HEK293T (cell line): Measurements from ENCODE around the gene MPRIP.

Source experiments
- CTCF ChIA-PET: fragments of 350-600 bp; formaldehyde crosslinking; extraction: SDS; loops from one replicate; lab custom pipeline; 2021; ENCODE audit warnings: antibody characterized with exemption, inconsistent platforms; lab: Yijun Ruan, JAX
- POLR2A ChIA-PET: fragments of 350-600 bp; formaldehyde crosslinking; extraction: SDS; loops from one replicate; lab custom pipeline; 2020; ENCODE audit warnings: antibody characterized with exemption, inconsistent platforms; lab: Yijun Ruan, JAX
- DNase-seq: peaks from one replicate; pipeline ENCODE4 v3.0.0; 2012; ENCODE audit warnings: mixed read lengths; ENCODE audit errors: extremely low spot score
- ARNT ChIP-seq: fragments of 450-650 bp; IDR thresholded peaks from 2 replicates; pipeline ENCODE4 v1.6.1; 2017; ENCODE audit warnings: mild to moderate bottlenecking
- BHLHE40 ChIP-seq: fragments of 450-650 bp; IDR thresholded peaks from 2 replicates; pipeline ENCODE4 v1.6.1; 2016; ENCODE audit warnings: mild to moderate bottlenecking, moderate library complexity, borderline replicate concordance
- CTBP1 ChIP-seq: fragments of 450-650 bp; IDR thresholded peaks from 2 replicates; pipeline ENCODE4 v1.6.1; 2016; ENCODE audit warnings: borderline replicate concordance
- ELF4 ChIP-seq: fragments of 450-650 bp; IDR thresholded peaks from 2 replicates; pipeline ENCODE4 v1.6.1; 2017; ENCODE audit warnings: antibody characterized with exemption
- FOXA1 ChIP-seq: fragments of 450-650 bp; IDR thresholded peaks from 2 replicates; pipeline ENCODE4 v1.6.1; 2016; ENCODE audit warnings: mild to moderate bottlenecking
- FOXK2 ChIP-seq: fragments of 450-650 bp; IDR thresholded peaks from 2 replicates; pipeline ENCODE4 v1.6.1; 2016; ENCODE audit warnings: mild to moderate bottlenecking
- FOXM1 ChIP-seq: fragments of 450-650 bp; IDR thresholded peaks from 2 replicates; pipeline ENCODE4 v1.6.1; 2017; ENCODE audit warnings: mild to moderate bottlenecking, borderline replicate concordance
- HDGF ChIP-seq: fragments of 450-650 bp; IDR thresholded peaks from 2 replicates; pipeline ENCODE4 v1.6.1; 2017; ENCODE audit warnings: antibody characterized with exemption, borderline replicate concordance
- L3MBTL2 ChIP-seq: fragments of 450-650 bp; conservative IDR thresholded peaks from 2 replicates; pipeline ENCODE4 v1.6.1; 2016; ENCODE audit warnings: mild to moderate bottlenecking
- LEF1 ChIP-seq: fragments of 450-650 bp; IDR thresholded peaks from 2 replicates; pipeline ENCODE4 v1.6.1; 2017; ENCODE audit warnings: mild to moderate bottlenecking, borderline replicate concordance
- NFRKB ChIP-seq: fragments of 450-650 bp; IDR thresholded peaks from 2 replicates; pipeline ENCODE4 v1.6.1; 2016; ENCODE audit warnings: mild to moderate bottlenecking, moderate library complexity
- PKNOX1 ChIP-seq: fragments of 450-650 bp; IDR thresholded peaks from 2 replicates; pipeline ENCODE4 v1.6.1; 2016
- SP1 ChIP-seq: fragments of 450-650 bp; IDR thresholded peaks from 2 replicates; pipeline ENCODE4 v1.6.1; 2017
- SUZ12 ChIP-seq: fragments of 450-650 bp; IDR thresholded peaks from 2 replicates; pipeline ENCODE4 v1.6.1; 2016; ENCODE audit warnings: mild to moderate bottlenecking
- TARDBP ChIP-seq: fragments of 450-650 bp; IDR thresholded peaks from 2 replicates; pipeline ENCODE4 v1.6.1; 2016
- ZNF384 ChIP-seq: fragments of 450-650 bp; IDR thresholded peaks from 2 replicates; pipeline ENCODE4 v1.6.1; 2016

Gene MPRIP

GRCh38 chr17:17034026-17034425 lies 8.2 kb upstream of the MPRIP start:
- no peak for DNase-seq
- TF ChIP-seq ZNF384, result no peak
- POLR2A ChIA-PET, result no interaction called here
- CTCF ChIA-PET, result no interaction called here

- POLR2A ChIA-PET, result no interaction called here
- TF ChIP-seq ELF4 (no peak), FOXM1 (no peak), LEF1 (no peak), SUZ12 (no peak), CTBP1 (no peak)
- CTCF ChIA-PET, result interaction anchor here (0.6 kb wide), 1 partner anchor 9 kb away, joined by 3 read pairs; no protein-coding TSS in a partner anchor
These were observed 7.7 kb upstream of the MPRIP start for GRCh38 chr17:17034496-17035075.

GRCh38 chr17:17035490-17035889 lies 6.8 kb upstream of the MPRIP start:
- ChIA-PET POLR2A (no interaction called here), CTCF (interaction anchor here (0.5 kb wide), 1 partner anchor 7 kb away, joined by 4 read pairs; no protein-coding TSS in a partner anchor)
- no peak for DNase-seq
- TF ChIP-seq NFRKB, result no peak
- no peak for TF ChIP-seq FOXM1
- no peak for TF ChIP-seq ARNT
- no peak for TF ChIP-seq HDGF

More at GRCh38 chr17:17034496-17035075, 7.7 kb upstream of the MPRIP start:
- no peak for DNase-seq

GRCh38 chr17:17035920-17036523 lies 6.2 kb upstream of the MPRIP start:
- DNase-seq, result no peak
- ChIA-PET POLR2A (interaction anchor here (0.8 kb wide), 1 partner anchor 9 kb away, joined by 3 read pairs; no protein-coding TSS in a partner anchor), CTCF (interaction anchor here (0.5 kb wide), 1 partner anchor 8 kb away, joined by 4 read pairs; no protein-coding TSS in a partner anchor)
- no peak for TF ChIP-seq TARDBP
- TF ChIP-seq BHLHE40, result no peak
- no peak for TF ChIP-seq FOXM1
- TF ChIP-seq FOXK2, result no peak
- TF ChIP-seq FOXA1, result no peak
- TF ChIP-seq NFRKB, result no peak
- no peak for TF ChIP-seq L3MBTL2
- TF ChIP-seq LEF1, result no peak
- no peak for TF ChIP-seq SUZ12
- TF ChIP-seq PKNOX1, result no peak
- no peak for TF ChIP-seq CTBP1
- no peak for TF ChIP-seq HDGF
- TF ChIP-seq SP1, result no peak
- no peak for TF ChIP-seq ARNT
- no peak for TF ChIP-seq ELF4
- TF ChIP-seq ZNF384, result no peak

- DNase-seq, result no peak
- ChIA-PET CTCF (no interaction called here), POLR2A (interaction anchor here (0.8 kb wide), 1 partner anchor 8 kb away, joined by 3 read pairs; no protein-coding TSS in a partner anchor)
- TF ChIP-seq BHLHE40 (no peak), SP1 (no peak), ZNF384 (no peak), FOXA1 (no peak), FOXM1 (no peak)
These were observed 5.7 kb upstream of the MPRIP start for GRCh38 chr17:17036524-17036998.

- TF ChIP-seq FOXA1 (no peak), NFRKB (no peak), TARDBP (no peak), CTBP1 (no peak), L3MBTL2 (no peak), PKNOX1 (no peak), ELF4 (no peak), FOXK2 (no peak), LEF1 (no peak), SP1 (no peak), BHLHE40 (no peak), HDGF (no peak), SUZ12 (no peak), FOXM1 (no peak), ARNT (no peak), ZNF384 (no peak)
- DNase-seq, result no peak
- POLR2A ChIA-PET, result no interaction called here
- CTCF ChIA-PET, result no interaction called here
These were observed 2.3 kb upstream of the MPRIP start for GRCh38 chr17:17039911-17040310.

- TF ChIP-seq PKNOX1 (peak; percentile 60), FOXA1 (no peak)
- POLR2A ChIA-PET, result interaction anchor here (0.9 to 2.4 kb wide), 7 partner anchors 10 to 42 kb away, joined by 3 to 7 read pairs (median 3); no protein-coding TSS in a partner anchor
- DNase-seq, result no peak
- CTCF ChIA-PET, result no interaction called here
These were observed 1.2 kb upstream of the MPRIP start for GRCh38 chr17:17041018-17041521.
